ENCODE measurements around the gene SFXN3. TPM values are rescaled to one million over a fixed set of nuclear protein-coding genes. Genes with fewer than 3 reads are reported as not detected.

The SFXN3 gene
- total and polyA plus RNA-seq, 2 of the 13 experiments (the other 11 are each of a cell fraction or from before 2014, with no cell fraction given): 16.8 to 71.5 TPM

DNA sequence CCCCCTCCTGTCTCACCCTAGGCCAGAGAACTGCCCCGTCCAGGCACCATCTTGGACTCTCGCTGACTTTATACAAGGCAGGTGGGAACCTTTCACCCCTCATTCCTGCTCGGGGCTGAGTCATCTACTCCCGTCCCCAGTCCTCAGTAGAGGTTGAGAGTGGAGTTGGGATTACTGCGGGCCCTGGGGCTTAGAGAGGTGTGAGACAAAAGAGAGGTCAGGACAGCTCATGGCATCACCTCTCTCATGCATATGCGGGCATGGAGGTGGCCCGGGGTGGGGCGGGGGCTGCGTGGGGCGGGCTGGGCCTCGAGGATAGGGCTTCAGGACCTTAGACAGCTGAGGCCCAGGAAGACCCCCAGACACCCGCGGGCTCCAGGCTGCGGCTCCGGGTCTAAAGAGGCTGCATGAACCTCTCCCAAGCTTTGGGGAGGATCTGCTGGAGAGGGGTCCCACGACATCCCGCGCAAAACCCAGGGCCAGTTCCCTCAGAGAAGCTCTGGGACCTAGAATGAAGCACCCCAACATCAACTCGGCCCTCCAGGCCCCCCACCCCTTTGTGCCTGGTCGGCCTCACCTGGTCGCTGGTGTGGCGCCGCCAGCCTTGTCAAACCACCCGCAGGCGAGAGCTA is 422 bp upstream of the SFXN3 start:
- ATAC-seq: peak; percentile 3; the same call in 2 of the 3 replicates
- H3K27me3 ChIP-seq (ENCODE audit: control insufficient read depth in 1 of 2, insufficient read depth in 2 of 2, low read length in 2 of 2): no peaks in the 10 kb centered on the region; a peak in 1 of 5 replicates
- no peaks in the 10 kb centered on the region for H3K9me3 ChIP-seq (ENCODE audit: low read length)
- peak overlapping the region; percentile 27 for H3K9ac ChIP-seq (ENCODE audit: insufficient read depth, low read depth, low read length)
- POLR2A ChIA-PET: interaction anchor here (0.6 to 4.6 kb wide), 11 partner anchors 11 to 118 kb away, joined by 3 to 51 read pairs (median 5); partner anchors contain the start of genes KAZALD1, LZTS2 and SLF2
- 16% methylated on average over 4 of the region's 25 CpGs for WGBS (ENCODE audit: low lambda C conversion rate)
- CTCF ChIA-PET (ENCODE audit: low intra/inter-chr PET ratio, low total read pairs): no interaction called here
- H3K4me1 ChIP-seq (ENCODE audit: insufficient read depth, low read length): peaks cover 64% of the 10 kb centered on the region
- peak overlapping the region; percentile 73 to 80 (median 74); a peak in 5 of 6 replicates for H3K4me3 ChIP-seq (replicated peaks in 1 of 3; ENCODE audit: insufficient read depth in 1 of 3, low read depth in 2 of 3, low read length in 3 of 3)
- BruUV-seq (replicated peaks): no TSS peak
- no peaks in the 10 kb centered on the region for H3K79me2 ChIP-seq (ENCODE audit: insufficient read depth, low read length)
- H2AFZ ChIP-seq (ENCODE audit: low read length): no peak overlapping the region
- H4K20me1 ChIP-seq (ENCODE audit: insufficient read depth, low read length): no peaks in the 10 kb centered on the region
- no peak overlapping the region for H3K27ac ChIP-seq (ENCODE audit: extremely low read length, insufficient read depth, low read length)
- intact Hi-C loops (cut with micrococcal nuclease; ENCODE audit: unreplicated experiment) (loop anchor here (5.0 kb wide), 1 partner anchor 37 kb away; no protein-coding TSS in a partner anchor), in situ Hi-C loops (cut with HindIII; ENCODE audit: extremely low pct_ligation_motif_present, low pct_unique_long_range_greater_than_20kb) (loop anchor here (5.0 kb wide), 1 partner anchor 37 kb away; no protein-coding TSS in a partner anchor)
- no peak for DNase-seq (ENCODE audit: low spot score)
- TF ChIP-seq NRL (CRISPR knock-in tag; IDR thresholded peaks at IDR 0.05; ENCODE audit: borderline replicate concordance): 0 out of 2 replicates have a peak, but pooled peaks have one; percentile 53
- TF ChIP-seq TARDBP (CRISPR knock-in tag; IDR thresholded peaks at IDR 0.05): no peak
- peaks cover 0 to 4% of the 10 kb centered on the region in 2 experiments; a peak in 1 of 5 replicates for H3K36me3 ChIP-seq (replicated peaks in 1 of 2; ENCODE audit: control insufficient read depth in 1 of 2, insufficient read depth in 2 of 2, low read length in 2 of 2)
- FAIRE-seq: no peak
- peak overlapping the region; percentile 96 for H3K4me2 ChIP-seq (ENCODE audit: low read depth, low read length)

DNA sequence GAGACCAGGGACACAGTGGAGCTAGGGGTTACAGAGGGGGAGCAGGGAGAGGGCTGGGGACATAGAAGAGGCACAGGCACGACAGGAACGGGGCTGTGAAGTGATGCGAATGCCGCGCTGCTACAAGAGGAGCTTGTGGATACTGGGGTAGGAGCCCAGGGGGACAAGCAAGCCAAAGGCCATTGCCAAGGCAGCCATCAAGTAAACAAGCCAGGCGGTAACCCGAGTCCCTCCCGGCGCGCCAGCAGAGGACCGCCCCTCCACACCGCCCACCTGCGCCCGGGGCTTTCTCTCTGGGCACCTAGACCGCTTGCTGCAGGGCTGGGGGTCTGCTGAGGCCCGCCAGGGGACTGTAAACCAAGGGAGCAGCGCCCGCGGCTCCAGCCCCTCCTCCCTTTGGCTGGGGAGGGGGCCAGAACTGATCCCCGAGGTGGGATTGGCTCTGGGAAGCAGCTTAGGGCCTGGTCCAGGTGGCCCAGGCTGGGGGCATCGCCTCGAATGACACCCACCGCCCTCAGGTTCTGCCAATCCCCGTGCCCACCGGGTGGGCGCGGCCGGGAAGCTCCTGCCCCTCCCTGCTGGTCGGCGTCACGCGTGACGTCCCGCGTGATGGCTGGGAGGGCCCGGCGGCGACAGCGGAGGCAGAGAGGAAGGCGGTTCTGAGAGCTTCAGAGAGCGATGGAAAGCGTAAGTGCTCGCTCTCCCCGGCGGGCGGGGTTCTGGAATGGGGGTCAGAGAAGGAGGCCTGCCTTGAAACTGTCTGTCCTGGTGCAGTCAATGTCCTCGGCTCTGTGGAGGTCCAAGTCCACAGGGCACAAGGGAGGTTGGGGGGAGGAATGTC is 982 bp downstream of the SFXN3 start:
- in situ Hi-C loops (cut with HindIII; ENCODE audit: extremely low pct_ligation_motif_present, low pct_unique_long_range_greater_than_20kb) (loop anchor here (5.0 kb wide), 1 partner anchor 35 kb away; no protein-coding TSS in a partner anchor), intact Hi-C loops (cut with micrococcal nuclease; ENCODE audit: unreplicated experiment) (loop anchor here (5.0 kb wide), 1 partner anchor 35 kb away; no protein-coding TSS in a partner anchor)
- H3K27me3 ChIP-seq (ENCODE audit: control insufficient read depth in 1 of 2, insufficient read depth in 2 of 2, low read length in 2 of 2): no peaks in the 10 kb centered on the region; a peak in 1 of 5 replicates
- DNase-seq (ENCODE audit: low spot score) (peak; percentile 49), ATAC-seq (peak; percentile 71), FAIRE-seq (peak; percentile 15)
- no peaks in the 10 kb centered on the region for H3K79me2 ChIP-seq (ENCODE audit: insufficient read depth, low read length)
- peak overlapping the region; percentile 65 for H3K27ac ChIP-seq (ENCODE audit: extremely low read length, insufficient read depth, low read length)
- peak overlapping the region; percentile 73 to 80 (median 74) for H3K4me3 ChIP-seq (replicated peaks in 1 of 3; ENCODE audit: insufficient read depth in 1 of 3, low read depth in 2 of 3, low read length in 3 of 3)
- POLR2A ChIA-PET: interaction anchor here (0.6 to 4.6 kb wide), 10 partner anchors 9 to 62 kb away, joined by 3 to 51 read pairs (median 10); partner anchors contain the start of genes KAZALD1, LZTS2 and SEMA4G
- no peak overlapping the region for H2AFZ ChIP-seq (ENCODE audit: low read length)
- no peaks in the 10 kb centered on the region for H3K9me3 ChIP-seq (ENCODE audit: low read length)
- no peaks in the 10 kb centered on the region for H4K20me1 ChIP-seq (ENCODE audit: insufficient read depth, low read length)
- H3K4me2 ChIP-seq (ENCODE audit: low read depth, low read length): peak overlapping the region; percentile 96
- CTCF ChIA-PET (ENCODE audit: low intra/inter-chr PET ratio, low total read pairs): no interaction called here
- peaks cover 5 to 18% of the 10 kb centered on the region in 2 experiments; a peak in 3 of 5 replicates for H3K36me3 ChIP-seq (replicated peaks in 1 of 2; ENCODE audit: control insufficient read depth in 1 of 2, insufficient read depth in 2 of 2, low read length in 2 of 2)
- peaks cover 66% of the 10 kb centered on the region for H3K4me1 ChIP-seq (ENCODE audit: insufficient read depth, low read length)
- no TSS peak for BruUV-seq (replicated peaks)
- H3K9ac ChIP-seq (ENCODE audit: insufficient read depth, low read depth, low read length): peak overlapping the region; percentile 77
- WGBS (ENCODE audit: low lambda C conversion rate): 4% methylated on average over 11 of the region's 47 CpGs
- peak; percentile 30; the same call in 1 of the 2 replicates for TF ChIP-seq SP4 (CRISPR knock-in tag; IDR thresholded peaks at IDR 0.05)
- TF ChIP-seq, protein P1, sequence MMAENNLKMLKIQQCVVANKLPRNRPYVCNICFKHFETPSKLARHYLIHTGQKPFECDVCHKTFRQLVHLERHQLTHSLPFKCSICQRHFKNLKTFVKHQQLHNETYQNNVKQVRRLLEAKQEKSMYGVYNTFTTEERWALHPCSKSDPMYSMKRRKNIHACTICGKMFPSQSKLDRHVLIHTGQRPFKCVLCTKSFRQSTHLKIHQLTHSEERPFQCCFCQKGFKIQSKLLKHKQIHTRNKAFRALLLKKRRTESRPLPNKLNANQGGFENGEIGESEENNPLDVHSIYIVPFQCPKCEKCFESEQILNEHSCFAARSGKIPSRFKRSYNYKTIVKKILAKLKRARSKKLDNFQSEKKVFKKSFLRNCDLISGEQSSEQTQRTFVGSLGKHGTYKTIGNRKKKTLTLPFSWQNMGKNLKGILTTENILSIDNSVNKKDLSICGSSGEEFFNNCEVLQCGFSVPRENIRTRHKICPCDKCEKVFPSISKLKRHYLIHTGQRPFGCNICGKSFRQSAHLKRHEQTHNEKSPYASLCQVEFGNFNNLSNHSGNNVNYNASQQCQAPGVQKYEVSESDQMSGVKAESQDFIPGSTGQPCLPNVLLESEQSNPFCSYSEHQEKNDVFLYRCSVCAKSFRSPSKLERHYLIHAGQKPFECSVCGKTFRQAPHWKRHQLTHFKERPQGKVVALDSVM (CRISPR knock-in tag; IDR thresholded peaks at IDR 0.05): no peak
- TF ChIP-seq SRF (IDR thresholded peaks at IDR 0.05; ENCODE audit: low read depth, low read length): no peak
- 0 out of 2 replicates have a peak, but pooled peaks have one; percentile 35 for TF ChIP-seq ZNF552 (CRISPR knock-in tag; IDR thresholded peaks at IDR 0.05; ENCODE audit: borderline replicate concordance)
- TF ChIP-seq ZNF367 (CRISPR knock-in tag; IDR thresholded peaks at IDR 0.05; ENCODE audit: borderline replicate concordance): no peak
- TF ChIP-seq, protein P2, sequence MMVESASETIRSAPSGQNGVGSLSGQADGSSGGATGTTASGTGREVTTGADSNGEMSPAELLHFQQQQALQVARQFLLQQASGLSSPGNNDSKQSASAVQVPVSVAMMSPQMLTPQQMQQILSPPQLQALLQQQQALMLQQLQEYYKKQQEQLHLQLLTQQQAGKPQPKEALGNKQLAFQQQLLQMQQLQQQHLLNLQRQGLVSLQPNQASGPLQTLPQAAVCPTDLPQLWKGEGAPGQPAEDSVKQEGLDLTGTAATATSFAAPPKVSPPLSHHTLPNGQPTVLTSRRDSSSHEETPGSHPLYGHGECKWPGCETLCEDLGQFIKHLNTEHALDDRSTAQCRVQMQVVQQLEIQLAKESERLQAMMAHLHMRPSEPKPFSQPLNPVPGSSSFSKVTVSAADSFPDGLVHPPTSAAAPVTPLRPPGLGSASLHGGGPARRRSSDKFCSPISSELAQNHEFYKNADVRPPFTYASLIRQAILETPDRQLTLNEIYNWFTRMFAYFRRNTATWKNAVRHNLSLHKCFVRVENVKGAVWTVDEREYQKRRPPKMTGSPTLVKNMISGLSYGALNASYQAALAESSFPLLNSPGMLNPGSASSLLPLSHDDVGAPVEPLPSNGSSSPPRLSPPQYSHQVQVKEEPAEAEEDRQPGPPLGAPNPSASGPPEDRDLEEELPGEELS (CRISPR knock-in tag; IDR thresholded peaks at IDR 0.05): peak; percentile 26
- TF ChIP-seq, protein P3, sequence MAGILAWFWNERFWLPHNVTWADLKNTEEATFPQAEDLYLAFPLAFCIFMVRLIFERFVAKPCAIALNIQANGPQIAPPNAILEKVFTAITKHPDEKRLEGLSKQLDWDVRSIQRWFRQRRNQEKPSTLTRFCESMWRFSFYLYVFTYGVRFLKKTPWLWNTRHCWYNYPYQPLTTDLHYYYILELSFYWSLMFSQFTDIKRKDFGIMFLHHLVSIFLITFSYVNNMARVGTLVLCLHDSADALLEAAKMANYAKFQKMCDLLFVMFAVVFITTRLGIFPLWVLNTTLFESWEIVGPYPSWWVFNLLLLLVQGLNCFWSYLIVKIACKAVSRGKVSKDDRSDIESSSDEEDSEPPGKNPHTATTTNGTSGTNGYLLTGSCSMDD (CRISPR knock-in tag; IDR thresholded peaks at IDR 0.05): no peak
